GM19099 (cell line): Measurements from ENCODE around the gene MDFI.

ENCODE experiments used
- POLR2A ChIP-seq: IDR thresholded peaks from 3 replicates; pipeline ENCODE4 v1.6.1; 2011; ENCODE audit warnings: low read depth; ENCODE audit not compliant: insufficient read length; ENCODE audit errors: extremely low read depth

MDFI gene

GRCh38 chr6:41639809-41640371, 1.6 kb downstream of the MDFI start:
- no peak for TF ChIP-seq POLR2A

GRCh38 chr6:41640426-41640825, 2.2 kb downstream of the MDFI start:
- TF ChIP-seq POLR2A, result no peak

GRCh38 chr6:41641352-41641925, 3.2 kb downstream of the MDFI start:
- no peak for TF ChIP-seq POLR2A

- no peak for TF ChIP-seq POLR2A
These were observed 4.1 kb downstream of the MDFI start for GRCh38 chr6:41642090-41642959.

GRCh38 chr6:41642960-41643898, 5.0 kb downstream of the MDFI start:
- no peak for TF ChIP-seq POLR2A

- TF ChIP-seq POLR2A, result no peak
These were observed 5.6 kb downstream of the MDFI start for GRCh38 chr6:41643899-41644269.

- no peak for TF ChIP-seq POLR2A
These were observed 6.1 kb downstream of the MDFI start for GRCh38 chr6:41644297-41644879.

GRCh38 chr6:41645007-41645618, 6.8 kb downstream of the MDFI start:
- TF ChIP-seq POLR2A, result no peak

- no peak for TF ChIP-seq POLR2A
These were observed 7.9 kb downstream of the MDFI start for GRCh38 chr6:41646026-41646795.

- no peak for TF ChIP-seq POLR2A
These were observed 8.8 kb downstream of the MDFI start for GRCh38 chr6:41647061-41647511.

- TF ChIP-seq POLR2A, result no peak
These were observed 9.9 kb downstream of the MDFI start for GRCh38 chr6:41648070-41648585.

GRCh38 chr6:41648921-41649320, 10.7 kb downstream of the MDFI start:
- TF ChIP-seq POLR2A, result no peak

GRCh38 chr6:41649596-41649995, 11.3 kb downstream of the MDFI start:
- TF ChIP-seq POLR2A, result no peak

- TF ChIP-seq POLR2A, result no peak
These were observed 11.9 kb downstream of the MDFI start for GRCh38 chr6:41650120-41650519.
